ENCODE data around the gene PACSIN2.
"Not testable (repeated sequence)": the region's sequence is repeated elsewhere in the genome, so short reads cannot be mapped to it uniquely, and the experiment has no call there.

GRCh38 chr22:42936680-42937079 lies 78.3 kb downstream of the PACSIN2 start:
- not testable (repeated sequence) for TF ChIP-seq CTCF (IDR thresholded peaks at IDR 0.05; ENCODE audit: borderline replicate concordance, extremely low read depth, low read length, poor library complexity, severe bottlenecking); EZH2 (IDR thresholded peaks at IDR 0.05; ENCODE audit: borderline replicate concordance, low read depth, low read length, severe bottlenecking)
